Measurements from ENCODE around the gene PFKFB4. TPM values are rescaled to one million over a fixed set of nuclear protein-coding genes. Genes with fewer than 3 reads are reported as not detected.

The PFKFB4 gene
- total RNA-seq, 1 donor from 2014 or later: 11.5 TPM

DNA sequence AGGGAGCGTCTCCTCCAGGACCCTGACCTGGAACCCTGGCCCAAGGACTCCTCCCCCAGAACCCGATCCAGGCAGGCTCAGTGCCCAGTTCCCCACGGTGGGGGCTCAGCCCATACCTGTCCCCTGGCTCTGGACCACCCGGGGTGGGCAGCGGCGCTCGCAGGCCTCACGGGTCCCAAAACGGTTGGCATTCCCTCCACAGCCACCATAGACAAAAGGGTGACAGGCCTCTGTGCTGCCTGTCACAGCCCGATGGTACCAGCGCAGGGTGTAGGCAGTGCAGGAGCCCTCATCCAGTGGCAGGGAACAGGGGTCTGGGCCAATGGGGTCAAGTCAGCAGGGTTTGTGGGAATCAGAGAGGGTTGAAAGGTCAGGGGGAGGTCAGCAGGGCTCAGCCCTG, 8.1 kb upstream of the PFKFB4 start:
- H3K27me3 Mint-ChIP-seq (ENCODE audit: unreplicated experiment): peaks cover 18% of the 10 kb centered on the region
- H3K27ac Mint-ChIP-seq (ENCODE audit: unreplicated experiment): no peak overlapping the region
- no peaks in the 10 kb centered on the region for H3K36me3 Mint-ChIP-seq (ENCODE audit: low read depth, unreplicated experiment)
- TF ChIP-seq, protein P1, sequence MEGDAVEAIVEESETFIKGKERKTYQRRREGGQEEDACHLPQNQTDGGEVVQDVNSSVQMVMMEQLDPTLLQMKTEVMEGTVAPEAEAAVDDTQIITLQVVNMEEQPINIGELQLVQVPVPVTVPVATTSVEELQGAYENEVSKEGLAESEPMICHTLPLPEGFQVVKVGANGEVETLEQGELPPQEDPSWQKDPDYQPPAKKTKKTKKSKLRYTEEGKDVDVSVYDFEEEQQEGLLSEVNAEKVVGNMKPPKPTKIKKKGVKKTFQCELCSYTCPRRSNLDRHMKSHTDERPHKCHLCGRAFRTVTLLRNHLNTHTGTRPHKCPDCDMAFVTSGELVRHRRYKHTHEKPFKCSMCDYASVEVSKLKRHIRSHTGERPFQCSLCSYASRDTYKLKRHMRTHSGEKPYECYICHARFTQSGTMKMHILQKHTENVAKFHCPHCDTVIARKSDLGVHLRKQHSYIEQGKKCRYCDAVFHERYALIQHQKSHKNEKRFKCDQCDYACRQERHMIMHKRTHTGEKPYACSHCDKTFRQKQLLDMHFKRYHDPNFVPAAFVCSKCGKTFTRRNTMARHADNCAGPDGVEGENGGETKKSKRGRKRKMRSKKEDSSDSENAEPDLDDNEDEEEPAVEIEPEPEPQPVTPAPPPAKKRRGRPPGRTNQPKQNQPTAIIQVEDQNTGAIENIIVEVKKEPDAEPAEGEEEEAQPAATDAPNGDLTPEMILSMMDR (IDR thresholded peaks at IDR 0.05; ENCODE audit: unreplicated experiment): no peak
- H3K4me1 Mint-ChIP-seq (ENCODE audit: unreplicated experiment): peaks cover 18% of the 10 kb centered on the region
- no peak overlapping the region for H3K4me3 Mint-ChIP-seq (ENCODE audit: unreplicated experiment)
- no peak for DNase-seq (ENCODE audit: low spot score)
- H3K9me3 Mint-ChIP-seq (ENCODE audit: unreplicated experiment): no peaks in the 10 kb centered on the region

DNA sequence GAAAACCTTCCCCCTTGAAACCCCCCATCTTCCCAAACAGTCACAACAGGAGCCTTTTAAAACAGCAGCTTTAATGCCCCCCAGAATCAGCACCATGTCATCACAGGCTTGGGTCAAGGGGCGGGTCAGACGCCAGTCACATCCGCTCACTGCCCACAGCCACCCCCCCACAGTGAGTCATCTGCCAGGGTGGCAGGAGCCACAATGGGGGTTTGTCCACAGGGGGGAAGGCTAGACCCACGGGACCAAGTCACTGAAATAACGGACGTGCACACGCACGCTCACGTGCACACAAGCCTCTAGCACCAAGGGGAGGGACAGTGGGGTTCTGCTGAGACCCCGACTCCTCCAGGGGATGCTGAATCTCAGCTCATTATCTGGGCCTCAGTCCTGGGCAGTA, 7.4 kb upstream of the PFKFB4 start:
- no peaks in the 10 kb centered on the region for H3K36me3 Mint-ChIP-seq (ENCODE audit: low read depth, unreplicated experiment)
- H3K27ac Mint-ChIP-seq (ENCODE audit: unreplicated experiment): peak overlapping the region; percentile 24
- TF ChIP-seq, protein P1 (IDR thresholded peaks at IDR 0.05; ENCODE audit: unreplicated experiment): no peak
- peaks cover 24% of the 10 kb centered on the region for H3K4me1 Mint-ChIP-seq (ENCODE audit: unreplicated experiment)
- no peak overlapping the region for H3K4me3 Mint-ChIP-seq (ENCODE audit: unreplicated experiment)
- no peaks in the 10 kb centered on the region for H3K9me3 Mint-ChIP-seq (ENCODE audit: unreplicated experiment)
- no peak for DNase-seq (ENCODE audit: low spot score)
- H3K27me3 Mint-ChIP-seq (ENCODE audit: unreplicated experiment): peaks cover 18% of the 10 kb centered on the region

DNA sequence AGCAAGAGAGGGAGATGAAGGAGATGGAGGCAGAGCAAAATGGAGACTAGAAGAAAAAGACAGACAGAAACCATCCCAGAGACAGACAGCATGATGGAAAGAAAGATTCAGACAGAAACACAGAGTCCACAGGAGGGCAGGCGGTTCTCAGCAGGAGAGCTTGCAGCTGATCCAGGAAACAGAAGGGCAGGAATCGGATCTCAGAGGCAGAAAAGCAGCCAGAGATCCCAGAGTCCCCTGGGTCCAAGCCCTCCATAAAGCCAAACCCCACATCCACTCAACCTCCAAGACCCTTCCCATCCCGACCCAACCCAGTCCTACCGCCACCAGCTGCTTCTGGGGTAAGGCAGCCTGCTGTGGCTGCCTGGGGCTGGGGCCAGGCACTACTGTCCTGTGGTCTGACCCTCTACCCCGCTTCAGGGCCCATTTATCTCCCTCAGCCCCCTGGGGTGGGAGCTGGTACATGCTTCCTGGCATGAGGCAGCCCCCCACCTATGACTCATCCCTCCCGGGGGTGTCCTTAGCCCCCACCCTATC, 6.8 kb upstream of the PFKFB4 start, which contains the start of gene UCN2:
TSS of gene UCN2 (minus strand) at position 400 of the 537 bp plus-strand sequence. CDS start 657 bp downstream, outside the sequence.
- no peak for DNase-seq (ENCODE audit: low spot score)
- Mint-ChIP-seq H3K27ac (ENCODE audit: unreplicated experiment) (peak within 1 kb of the TSS; percentile 59), H3K4me1 (ENCODE audit: unreplicated experiment) (peaks cover 30% of the 10 kb centered on the region)

DNA sequence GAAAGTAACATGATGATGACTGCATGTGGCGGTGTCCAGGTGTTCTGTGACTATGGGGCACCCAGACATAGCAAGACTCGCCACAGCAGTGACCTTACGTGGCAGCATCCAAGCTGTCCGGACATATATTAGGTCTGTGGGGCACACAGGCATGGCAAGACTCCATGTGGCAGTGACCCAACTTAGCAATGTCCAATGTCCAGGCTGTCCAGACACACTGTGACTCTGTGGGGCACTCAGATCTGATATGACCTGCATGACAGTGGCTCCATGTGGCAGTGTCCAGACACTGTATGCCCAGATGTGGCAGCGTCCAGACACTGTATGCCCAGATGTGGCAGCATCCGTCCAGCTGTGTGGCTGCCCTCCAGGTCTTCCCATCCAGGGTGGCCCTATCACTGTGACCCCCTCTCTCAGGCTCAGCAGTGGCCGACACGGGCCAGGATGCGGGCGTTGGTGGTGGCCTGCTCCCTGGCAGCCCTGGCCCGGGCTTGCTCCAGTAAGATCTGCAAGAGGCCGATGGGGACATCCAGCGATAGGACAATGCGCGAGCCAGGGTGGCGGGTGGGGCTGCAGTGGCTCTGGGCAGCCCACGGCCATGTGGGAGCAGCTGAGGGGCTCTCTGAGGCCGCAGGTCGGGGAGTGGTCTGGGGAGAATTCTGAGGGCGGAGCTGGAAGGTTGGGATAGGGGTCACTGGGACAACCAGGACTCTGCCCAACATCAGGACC, 5.9 kb upstream of the PFKFB4 start:
- peaks cover 14% of the 10 kb centered on the region for H3K27me3 Mint-ChIP-seq (ENCODE audit: unreplicated experiment)
- TF ChIP-seq, protein P1 (IDR thresholded peaks at IDR 0.05; ENCODE audit: unreplicated experiment): no peak
- no peak overlapping the region for H3K27ac Mint-ChIP-seq (ENCODE audit: unreplicated experiment)
- peaks cover 34% of the 10 kb centered on the region for H3K4me1 Mint-ChIP-seq (ENCODE audit: unreplicated experiment)
- H3K9me3 Mint-ChIP-seq (ENCODE audit: unreplicated experiment): no peaks in the 10 kb centered on the region
- no peak overlapping the region for H3K4me3 Mint-ChIP-seq (ENCODE audit: unreplicated experiment)
- DNase-seq (ENCODE audit: low spot score): no peak
- no peaks in the 10 kb centered on the region for H3K36me3 Mint-ChIP-seq (ENCODE audit: low read depth, unreplicated experiment)

More for the DNA sequence above, 6.8 kb upstream of the PFKFB4 start, which contains the start of gene UCN2:
- TF ChIP-seq, protein P1 (IDR thresholded peaks at IDR 0.05; ENCODE audit: unreplicated experiment): no peak
- Mint-ChIP-seq H3K36me3 (ENCODE audit: low read depth, unreplicated experiment) (no peaks in the 10 kb centered on the region), H3K4me3 (ENCODE audit: unreplicated experiment) (no peak within 1 kb of the TSS), H3K9me3 (ENCODE audit: unreplicated experiment) (no peaks in the 10 kb centered on the region), H3K27me3 (ENCODE audit: unreplicated experiment) (peaks cover 18% of the 10 kb centered on the region)
